K562 (cell line): ENCODE results near the gene ZNF586. TPM values are rescaled to one million over a fixed set of nuclear protein-coding genes. Genes with fewer than 3 reads are reported as not detected.

Source experiments
- ATAC-seq: fragments of 200-7000 bp; cut with Tn5 transposase; 3 replicates; pipeline ENCODE4 v1.9.1; 2020; ENCODE audit warnings: moderate library complexity
- Bru-seq: library from RNA; stranded (reverse); fragments of 400-500 nt; gene quantifications from one replicate; lab custom pipeline; 2021; lab: Mats Ljungman, UMichigan
- BruChase-seq, 2 experiments: library from RNA; stranded (reverse); fragments of 400-500 nt; gene quantifications; one replicate each; lab custom pipeline; 2021; lab: Mats Ljungman, UMichigan
- BruUV-seq: library from RNA; stranded (reverse); fragments of 400-500 nt; replicated peaks from 2 replicates; lab custom pipeline; 2021; lab: Mats Ljungman, UMichigan
- CTCF ChIA-PET: fragments of 300-600 bp; formaldehyde crosslinking; extraction: SDS; loops from one replicate; lab custom pipeline; 2021; ENCODE audit warnings: low intra/inter-chr PET ratio; lab: Yijun Ruan, JAX
- POLR2A ChIA-PET: fragments of 300-600, 350-650 bp; sonication (Branson Sonifier 250); formaldehyde crosslinking; extraction: SDS; loops from one replicate; lab custom pipeline; 2021; ENCODE audit warnings: antibody characterized with exemption, inconsistent platforms; lab: Yijun Ruan, JAX
- DNase-seq, 4 experiments: peaks; one replicate each; pipeline versions ENCODE4 v3.0.0 to v3.0.0-alpha.2; 2011 to 2018; ENCODE audit warnings: low spot score in 3 of 4, mixed read lengths in 3 of 4; ENCODE audit errors: extremely low read depth in 1 of 4
- FAIRE-seq: peaks from 2 replicates; lab custom pipeline; 2011; peaks lifted over from hg19 to GRCh38; lab: Jason Lieb, UNC
- H2AFZ ChIP-seq: 2 replicates; pipeline ENCODE4 v1.6.0; 2011; ENCODE audit warnings: low read depth, low read length, control low read depth, inconsistent platforms
- H3K27ac ChIP-seq: fragments of 200-600 bp; 3 replicates; pipeline ENCODE4 v1.8.0; 2011; ENCODE audit warnings: low read depth, mild to moderate bottlenecking, control low read depth, inconsistent platforms, low read length, moderate library complexity, mixed read lengths; ENCODE audit errors: extremely low read depth
- H3K27me3 ChIP-seq, 2 experiments: fragments of 300-600 bp in 1 of 2; 2 replicates in 1 of 2; 3 replicates in 1 of 2; pipeline versions ENCODE4 v1.6.0 to v1.8.0; 2011; ENCODE audit warnings: inconsistent platforms in 2 of 2, low read length in 2 of 2, mild to moderate bottlenecking in 1 of 2, mixed read lengths in 1 of 2, moderate library complexity in 1 of 2; ENCODE audit not compliant: control insufficient read depth in 2 of 2, insufficient read depth in 2 of 2
- H3K36me3 ChIP-seq: fragments of 300-600 bp; 3 replicates; pipeline ENCODE4 v1.8.0; 2011; ENCODE audit warnings: mild to moderate bottlenecking, low read length, inconsistent platforms; ENCODE audit not compliant: control insufficient read depth, insufficient read depth
- H3K4me1 ChIP-seq, 2 experiments: fragments of 200-600 bp in 1 of 2; replicated peaks in 1 of 2; 2 replicates in 1 of 2; 3 replicates in 1 of 2; pipeline versions ENCODE4 v1.5.1 to v1.8.0; 2011; ENCODE audit warnings: inconsistent platforms in 2 of 2, low read length in 2 of 2, mild to moderate bottlenecking in 1 of 2, mixed read lengths in 1 of 2, moderate library complexity in 1 of 2; ENCODE audit not compliant: control insufficient read depth in 2 of 2, insufficient read depth in 2 of 2
- H3K4me2 ChIP-seq: 2 replicates; pipeline ENCODE4 v1.6.1; 2011; ENCODE audit warnings: low read length, control low read depth, inconsistent platforms, mixed read lengths; ENCODE audit not compliant: insufficient read depth
- H3K4me3 ChIP-seq: fragments of 200-600 bp; sonication (generic), shearing (Covaris generic); 2 replicates; pipeline ENCODE4 v1.5.1; 2016; ENCODE audit warnings: control low read depth, inconsistent platforms
- H3K79me2 ChIP-seq: fragments of 200-600 bp; 3 replicates; pipeline ENCODE4 v1.8.0; 2011; ENCODE audit warnings: low read length, inconsistent platforms; ENCODE audit not compliant: control insufficient read depth, insufficient read depth
- H3K9ac ChIP-seq, 2 experiments: 2 replicates each; pipeline versions ENCODE4 v1.6.0 to v1.6.1; 2011; ENCODE audit warnings: low read depth in 2 of 2, low read length in 2 of 2, control low read depth in 1 of 2, inconsistent platforms in 1 of 2, mild to moderate bottlenecking in 1 of 2, mixed read lengths in 1 of 2; ENCODE audit not compliant: insufficient read depth in 1 of 2
- H3K9me1 ChIP-seq: one replicate; pipeline ENCODE4 v1.6.0; 2011; ENCODE audit warnings: inconsistent platforms, mild to moderate bottlenecking, low read length, moderate library complexity; ENCODE audit not compliant: control insufficient read depth, insufficient read depth
- H3K9me3 ChIP-seq: replicated peaks from 2 replicates; pipeline ENCODE4 v1.5.1; 2011; ENCODE audit warnings: low read depth, low read length, inconsistent platforms; ENCODE audit not compliant: control insufficient read depth, insufficient read depth
- H4K20me1 ChIP-seq: replicated peaks from 2 replicates; pipeline ENCODE4 v1.6.1; 2011; ENCODE audit warnings: low read length, inconsistent platforms, mixed read lengths; ENCODE audit not compliant: control insufficient read depth, insufficient read depth
- FIP1L1 ChIP-seq: fragments of 200-400 bp; formaldehyde crosslinking; IDR thresholded peaks from 2 replicates; pipeline ENCODE4 v1.6.1; 2018; ENCODE audit warnings: mild to moderate bottlenecking, low read depth, low read length; ENCODE audit not compliant: poor library complexity, severe bottlenecking
- MTA1 ChIP-seq: fragments of 450-650 bp; IDR thresholded peaks from 2 replicates; pipeline ENCODE4 v1.6.1; 2017; ENCODE audit warnings: borderline replicate concordance
- PHTF2 ChIP-seq: fragments of 250-450 bp; sonication (Bioruptor Pico); IDR thresholded peaks from 2 replicates; pipeline ENCODE4 v1.5.0; 2021; ENCODE audit warnings: mild to moderate bottlenecking
- WGBS: fragments of 100-300 bp; shearing (Covaris generic); methylation state at CpG from one replicate; pipeline ENCODE4 v1.1.6; 2016; ENCODE audit warnings: low coverage, mixed read lengths; ENCODE audit not compliant: insufficient coverage; ENCODE audit errors: missing lambda C conversion rate; 5-methylcytosine and 5-hydroxymethylcytosine counted together
- in situ Hi-C: fragments of 300-500 bp; cut with MboI; formaldehyde crosslinking; loops from 4 replicates; pipeline ENCODE4 v1.15.0; 2018; ENCODE audit warnings: inconsistent platforms, mixed read lengths
- intact Hi-C: fragments of 100-400 bp; cut with micrococcal nuclease; formaldehyde crosslinking; loops from 2 replicates; pipeline ENCODE4 v1.14.2; 2022
- long read RNA-seq, 3 experiments: library from polyadenylated mRNA in 2 of 3; library from RNA in 1 of 3; unstranded in 2 of 3; stranded (forward) in 1 of 3; transcript quantifications; one replicate each; pipeline ENCODE4 v2.0.0, GENCODE V29; 2019 to 2022
- polyA minus RNA-seq, 3 experiments: library from RNA; depleted of rRNA, polyadenylated mRNA; stranded (reverse); fragments of >200 nt; gene quantifications; 2 replicates each; pipeline ENCODE4 v1.2.3, GENCODE V29; 2011
- polyA plus RNA-seq, 8 experiments: library from polyadenylated mRNA; depleted of rRNA in 4 of 8; stranded (reverse) in 5 of 8; unstranded in 3 of 8; fragments of >200 nt; fragmentation: Nextera tagmentation in 2 of 8; fragmentation: Illumina TruSeq in 1 of 8; extraction: Ambion mirVana in 2 of 8; extraction: Trizol in 1 of 8; gene quantifications; 2 replicates each; pipeline versions ENCODE4 v1.2.1 to v1.2.3, GENCODE V29; 2011 to 2014; ENCODE audit warnings: inconsistent platforms in 1 of 8, missing spikeins in 1 of 8
- total RNA-seq, 7 experiments: library from RNA; depleted of rRNA in 6 of 7; stranded (reverse); fragments of >200 nt in 6 of 7; fragmentation: Illumina TruSeq in 2 of 7; extraction: Trizol in 2 of 7; gene quantifications; 2 replicates each; pipeline versions ENCODE4 v1.2.1 to v1.2.3, GENCODE V29; 2011 to 2021; ENCODE audit warnings: low replicate concordance in 1 of 7

ZNF586 gene
- total RNA-seq (2011; cell fraction: chromatin; rRNA removed; ENCODE audit: low replicate concordance), result 67.4 and 90.0 TPM in 2 replicates
- total RNA-seq (2011; cell fraction: nucleolus; rRNA removed), result 42.9 and 47.5 TPM in 2 replicates
- total RNA-seq (2011; cell fraction: nucleoplasm; rRNA removed), result 63.6 and 81.1 TPM in 2 replicates
- total RNA-seq (2014; rRNA removed) (7.4 and 11.5 TPM in 2 replicates), total RNA-seq (2014; rRNA removed; fragmentation: Illumina TruSeq; extraction: Trizol) (12.6 and 17.7 TPM in 2 replicates), total RNA-seq (2015; rRNA removed; fragmentation: Illumina TruSeq; extraction: Trizol) (11.2 and 12.1 TPM in 2 replicates), total RNA-seq (2021) (10.7 and 11.7 TPM in 2 replicates), polyA plus RNA-seq (2011; rRNA removed) (9.7 and 12.3 TPM in 2 replicates), polyA plus RNA-seq (2014; fragmentation: Illumina TruSeq; extraction: Trizol) (8.4 and 9.2 TPM in 2 replicates), polyA plus RNA-seq (2014; fragmentation: Nextera tagmentation; extraction: Ambion mirVana) (1 to 10 TPM; 2.5 to 2.8 TPM), polyA plus RNA-seq (2014; rRNA removed) (6.7 and 10.1 TPM in 2 replicates), polyA minus RNA-seq (2011; rRNA and poly(A)+ RNA removed) (21.6 and 28.8 TPM in 2 replicates), Bru-seq, nascent RNA (percentile 75 among the genes with signal in this experiment), BruChase-seq, experiment 1, labeled RNA remaining after a 2-hour chase (percentile 80 among the genes with signal in this experiment), BruChase-seq, experiment 2, labeled RNA remaining after a 6-hour chase (percentile 78 among the genes with signal in this experiment)
- polyA plus RNA-seq (2011; cell fraction: cytosol; rRNA removed), result 6.5 and 7.4 TPM in 2 replicates
- 12.6 and 13.4 TPM in 2 replicates for polyA plus RNA-seq (2011; cell fraction: nucleus; rRNA removed)
- 4.8 and 5.5 TPM in 2 replicates for polyA plus RNA-seq (2012)
- polyA minus RNA-seq (2011; cell fraction: cytosol; rRNA and poly(A)+ RNA removed), result 10.2 and 14.9 TPM in 2 replicates
- 17.4 and 22.1 TPM in 2 replicates for polyA minus RNA-seq (2011; cell fraction: nucleus; rRNA and poly(A)+ RNA removed)
- long read RNA-seq, experiment 1, partial matches to known transcripts, result 2 of 19 reads
- long read RNA-seq, experiment 1, other reads (novel, unspliced or antisense), result 10 of 19 reads
- long read RNA-seq, experiment 2, transcript ZNF586-203 (3 exons, 2,163 nt), result major isoform, 6 of 13 reads
- long read RNA-seq, experiment 2, partial matches to known transcripts, result 2 of 13 reads
- long read RNA-seq, experiment 2, other reads (novel, unspliced or antisense), result 2 of 13 reads
- long read RNA-seq, experiment 3, transcript ZNF586-203 (3 exons, 2,163 nt), result major isoform, 5 of 8 reads
- long read RNA-seq, experiment 3, partial matches to known transcripts, result 1 of 8 reads
- long read RNA-seq, experiment 3, other reads (novel, unspliced or antisense), result 1 of 8 reads

GRCh38 chr19:57769345-57770131 is at the start of gene ZNF586:
ZNF586 (plus strand) TSS chr19:57769676; CDS start chr19:57769843, 167 bp downstream.
- DNase-seq (peak; percentile 90 to 95 (median 92)), FAIRE-seq (peak; percentile 99), ATAC-seq (peak; percentile 100)
- Histone ChIP-seq H3K9me1 (no peaks in the 10 kb centered on the region), H3K27ac (peak within 1 kb of the TSS; percentile 70), H3K9me3 (peaks cover 6% of the 10 kb centered on the region), H2AFZ (peak within 1 kb of the TSS; percentile 94), H3K9ac (peak within 1 kb of the TSS; percentile 74 to 94), H3K79me2 (peaks cover 43% of the 10 kb centered on the region), H4K20me1 (no peaks in the 10 kb centered on the region), H3K4me1 (peaks cover 3 to 15% of the 10 kb centered on the region in 2 experiments; a peak in 4 of 5 replicates), H3K27me3 (no peaks in the 10 kb centered on the region), H3K4me2 (peak within 1 kb of the TSS; percentile 84), H3K4me3 (peak within 1 kb of the TSS; percentile 60), H3K36me3 (peaks cover 27% of the 10 kb centered on the region; the same call in 2 of the 3 replicates)
- BruUV-seq, result no TSS peak
- ChIA-PET POLR2A (interaction anchor here (0.6 to 1.3 kb wide), 8 partner anchors 10 to 129 kb away, joined by 3 to 7 read pairs (median 3); partner anchors contain the start of genes ZNF551, ZNF587B and ZNF776), CTCF (no interaction called here)
- in situ Hi-C loops, result no loop called here
- intact Hi-C loops, result no loop called here
- 6% methylated on average over 47 of the region's 61 CpGs for WGBS
- TF ChIP-seq FIP1L1 (no peak), MTA1 (no peak), PHTF2 (CRISPR knock-in tag) (no peak)
